ENCODE results near the gene PLCB4.

Gene PLCB4

GRCh38 chr20:9413001-9413400 lies 344.1 kb downstream of the PLCB4 start:
- no peak for DNase-seq

- no peak for DNase-seq
Measured at GRCh38 chr20:9415426-9415825, 346.5 kb downstream of the PLCB4 start.

- no peak for DNase-seq
Measured at GRCh38 chr20:9416421-9416820, 347.5 kb downstream of the PLCB4 start.

- no peak for DNase-seq
Measured at GRCh38 chr20:9417665-9418064, 348.8 kb downstream of the PLCB4 start.

GRCh38 chr20:9422321-9423057 lies 353.6 kb downstream of the PLCB4 start:
- DNase-seq: no peak

GRCh38 chr20:9424551-9424950 lies 355.7 kb downstream of the PLCB4 start:
- DNase-seq: no peak

GRCh38 chr20:9427430-9428291 lies 358.8 kb downstream of the PLCB4 start:
- no peak for DNase-seq

- no peak for DNase-seq
Measured at GRCh38 chr20:9428292-9428607, 359.4 kb downstream of the PLCB4 start.

GRCh38 chr20:9439806-9440205 lies 370.9 kb downstream of the PLCB4 start:
- DNase-seq: no peak

- DNase-seq: no peak
Measured at GRCh38 chr20:9440892-9441291, 372.0 kb downstream of the PLCB4 start.

- DNase-seq: no peak
Measured at GRCh38 chr20:9441948-9442347, 373.1 kb downstream of the PLCB4 start.

- DNase-seq: no peak
Measured at GRCh38 chr20:9442858-9443257, 374.0 kb downstream of the PLCB4 start.

GRCh38 chr20:9444921-9445320 lies 376.0 kb downstream of the PLCB4 start:
- DNase-seq: no peak

- DNase-seq: no peak
Measured at GRCh38 chr20:9447182-9447581, 378.3 kb downstream of the PLCB4 start.

GRCh38 chr20:9453201-9453600 lies 384.3 kb downstream of the PLCB4 start:
- no peak for DNase-seq

- no peak for DNase-seq
Measured at GRCh38 chr20:9454791-9455190, 385.9 kb downstream of the PLCB4 start.

GRCh38 chr20:9457136-9457535 lies 388.2 kb downstream of the PLCB4 start:
- DNase-seq: no peak

GRCh38 chr20:9458138-9458796 lies 389.4 kb downstream of the PLCB4 start:
- DNase-seq: no peak

GRCh38 chr20:9460518-9460917 lies 391.6 kb downstream of the PLCB4 start:
- DNase-seq: no peak

- DNase-seq: no peak
Measured at GRCh38 chr20:9467995-9468394, 399.1 kb downstream of the PLCB4 start.

- DNase-seq: no peak
Measured at GRCh38 chr20:9474835-9475415, 406.0 kb downstream of the PLCB4 start.

GRCh38 chr20:9475456-9475855 lies 406.6 kb downstream of the PLCB4 start:
- DNase-seq: no peak

- no peak for DNase-seq
Measured at GRCh38 chr20:9476174-9476573, 407.3 kb downstream of the PLCB4 start.

- DNase-seq: no peak
Measured at GRCh38 chr20:9476637-9477036, 407.8 kb downstream of the PLCB4 start.
